Subcutaneous adipose tissue (tissue), 4 donors: Measurements from ENCODE around the gene ASXL1. TPM values are rescaled to one million over a fixed set of nuclear protein-coding genes. Genes with fewer than 3 reads are reported as not detected.

ENCODE experiments used
- total RNA-seq, 4 donors: library from RNA; depleted of rRNA; stranded (reverse); fragments of >200 nt; gene quantifications; one replicate each; pipeline ENCODE4 v1.1.0, GENCODE V29; 2016
- TF ChIP-seq, protein P1 (sequence below): fragments of 450-650 bp; IDR thresholded peaks from one replicate; pipeline ENCODE4 v1.5.1; 2016; ENCODE audit warnings: low read depth, mild to moderate bottlenecking, control low read depth, antibody characterized with exemption, moderate library complexity

The ASXL1 gene
- total RNA-seq, 4 donors from 2014 or later, result 77.0 to 125 (median 81.6) TPM

DNA sequence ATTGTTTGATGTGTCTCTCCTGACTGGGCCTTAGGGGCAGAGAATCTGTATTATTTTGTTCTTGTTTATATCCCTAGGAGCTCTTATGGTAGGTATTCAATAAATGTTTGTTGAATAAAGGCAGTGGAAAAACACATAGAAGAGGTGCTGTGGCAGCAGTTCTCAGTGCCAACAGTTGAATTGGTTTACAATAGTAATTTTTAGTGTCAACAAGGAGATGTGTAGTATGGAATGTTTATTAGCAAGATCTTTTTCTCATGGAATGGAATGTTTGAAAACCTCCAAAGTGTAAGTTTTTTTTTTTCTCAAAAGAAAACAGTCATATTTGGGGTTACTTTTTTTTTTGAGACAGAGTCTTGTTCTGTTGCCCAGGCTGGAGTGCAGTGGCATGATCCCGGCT is 28.0 kb downstream of the ASXL1 start:
- TF ChIP-seq, protein P1, sequence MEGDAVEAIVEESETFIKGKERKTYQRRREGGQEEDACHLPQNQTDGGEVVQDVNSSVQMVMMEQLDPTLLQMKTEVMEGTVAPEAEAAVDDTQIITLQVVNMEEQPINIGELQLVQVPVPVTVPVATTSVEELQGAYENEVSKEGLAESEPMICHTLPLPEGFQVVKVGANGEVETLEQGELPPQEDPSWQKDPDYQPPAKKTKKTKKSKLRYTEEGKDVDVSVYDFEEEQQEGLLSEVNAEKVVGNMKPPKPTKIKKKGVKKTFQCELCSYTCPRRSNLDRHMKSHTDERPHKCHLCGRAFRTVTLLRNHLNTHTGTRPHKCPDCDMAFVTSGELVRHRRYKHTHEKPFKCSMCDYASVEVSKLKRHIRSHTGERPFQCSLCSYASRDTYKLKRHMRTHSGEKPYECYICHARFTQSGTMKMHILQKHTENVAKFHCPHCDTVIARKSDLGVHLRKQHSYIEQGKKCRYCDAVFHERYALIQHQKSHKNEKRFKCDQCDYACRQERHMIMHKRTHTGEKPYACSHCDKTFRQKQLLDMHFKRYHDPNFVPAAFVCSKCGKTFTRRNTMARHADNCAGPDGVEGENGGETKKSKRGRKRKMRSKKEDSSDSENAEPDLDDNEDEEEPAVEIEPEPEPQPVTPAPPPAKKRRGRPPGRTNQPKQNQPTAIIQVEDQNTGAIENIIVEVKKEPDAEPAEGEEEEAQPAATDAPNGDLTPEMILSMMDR, result no peak

DNA sequence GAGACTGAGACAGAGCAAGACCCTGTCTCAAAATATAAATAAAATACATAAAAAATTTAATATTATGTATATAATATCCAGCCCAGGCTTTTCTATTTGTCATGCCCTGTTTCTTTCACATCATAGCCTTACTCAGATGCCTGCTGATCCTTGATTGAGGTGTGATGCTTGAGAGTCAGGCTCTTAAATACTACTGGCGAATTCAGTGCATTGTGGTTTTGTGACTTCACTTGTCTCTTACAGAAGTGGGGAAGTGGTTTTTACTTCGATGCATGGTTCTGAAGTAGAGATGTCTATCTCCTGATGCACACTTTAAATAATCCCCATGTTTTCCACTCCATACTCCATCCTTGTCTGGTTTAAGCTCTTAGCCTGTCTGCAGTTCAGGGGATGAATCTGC is 29.1 kb downstream of the ASXL1 start:
- TF ChIP-seq, protein P1, result no peak

DNA sequence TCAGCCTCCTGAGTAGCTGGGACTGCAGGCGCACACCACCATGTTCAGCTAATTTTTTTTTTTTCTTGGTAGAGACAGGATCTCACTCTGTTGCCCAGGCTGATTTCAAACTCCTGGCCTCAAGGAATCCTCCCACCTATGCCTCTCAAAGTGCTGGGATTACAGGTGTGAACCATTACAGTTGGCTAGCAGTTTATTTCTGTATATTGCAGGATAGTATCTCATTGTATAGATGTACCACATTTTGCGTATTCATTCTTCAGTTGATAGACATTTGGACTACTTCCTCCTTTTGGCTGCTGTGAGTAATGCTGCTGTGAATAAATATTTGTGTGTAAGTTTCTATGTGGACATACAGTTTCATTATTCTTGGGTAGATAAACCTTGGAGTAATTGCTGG is 32.9 kb downstream of the ASXL1 start:
- TF ChIP-seq, protein P1, result no peak

DNA sequence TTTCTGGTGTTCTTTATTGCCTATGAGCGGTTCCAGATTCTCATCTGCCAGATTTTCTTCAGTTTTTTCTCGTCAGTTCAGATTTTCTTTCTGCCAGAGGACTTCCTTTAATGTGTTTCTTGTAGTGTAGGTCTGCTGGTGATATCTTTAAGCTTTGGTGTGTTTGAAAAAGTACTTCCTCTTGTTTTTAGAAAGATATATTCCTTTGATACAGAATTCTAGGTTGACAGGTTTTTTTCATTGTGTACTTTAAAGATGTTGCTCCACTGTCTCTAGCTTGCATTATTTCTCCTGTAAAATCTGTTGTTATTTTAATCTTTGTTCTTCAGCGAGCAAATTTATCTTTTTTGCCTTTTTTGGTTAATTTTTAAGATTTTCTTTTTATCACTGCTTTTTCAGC is 36.9 kb downstream of the ASXL1 start:
- TF ChIP-seq, protein P1, result no peak

DNA sequence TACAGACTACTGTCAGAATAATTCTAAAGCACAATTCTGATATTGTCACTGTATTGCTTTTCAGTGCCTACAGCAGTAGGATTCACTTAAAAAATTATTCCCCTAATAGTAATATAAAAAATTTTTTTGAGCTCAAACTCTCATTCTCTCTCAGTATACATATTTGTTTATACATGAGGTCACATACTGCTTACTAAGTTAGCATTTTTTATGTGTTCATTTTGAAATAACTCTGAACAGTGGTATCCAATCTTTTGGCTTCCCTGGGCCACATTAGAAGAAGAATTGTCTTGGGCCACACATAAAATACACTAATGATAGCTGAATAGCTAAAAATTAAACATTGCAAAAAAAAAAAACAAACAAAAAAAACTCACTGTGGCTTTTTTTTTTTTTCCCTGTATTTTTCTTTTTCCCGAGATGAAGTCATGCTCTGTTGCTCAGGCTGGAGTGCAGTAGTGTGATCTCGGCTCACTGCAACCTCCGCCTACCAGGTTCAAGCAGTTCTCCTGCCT is 38.6 kb downstream of the ASXL1 start:
- TF ChIP-seq, protein P1, result no peak

DNA sequence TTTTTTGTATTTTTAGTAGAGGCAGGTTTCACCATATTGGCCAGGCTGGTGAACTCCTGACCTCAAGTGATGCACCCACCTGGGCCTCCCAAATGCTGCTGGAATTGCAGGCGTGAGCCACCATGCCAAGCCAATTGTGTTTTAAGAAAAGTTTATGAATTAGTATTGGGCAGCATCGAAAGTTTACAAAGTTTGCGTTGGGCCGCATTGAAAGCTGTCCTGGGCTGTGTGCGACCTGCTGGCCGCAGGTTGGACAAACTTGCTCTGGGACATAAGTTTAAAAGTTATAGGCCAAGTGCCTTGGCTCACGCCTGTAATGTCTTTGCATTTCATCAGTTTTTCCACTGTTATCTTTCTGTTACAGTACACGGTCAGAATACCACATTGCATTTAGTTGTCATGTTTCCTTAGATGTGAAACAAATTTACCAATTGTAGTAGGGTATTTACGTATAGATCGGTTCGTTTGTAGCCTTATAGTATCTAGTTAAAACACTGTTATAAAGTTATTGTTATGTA is 39.5 kb downstream of the ASXL1 start:
- TF ChIP-seq, protein P1, result no peak

DNA sequence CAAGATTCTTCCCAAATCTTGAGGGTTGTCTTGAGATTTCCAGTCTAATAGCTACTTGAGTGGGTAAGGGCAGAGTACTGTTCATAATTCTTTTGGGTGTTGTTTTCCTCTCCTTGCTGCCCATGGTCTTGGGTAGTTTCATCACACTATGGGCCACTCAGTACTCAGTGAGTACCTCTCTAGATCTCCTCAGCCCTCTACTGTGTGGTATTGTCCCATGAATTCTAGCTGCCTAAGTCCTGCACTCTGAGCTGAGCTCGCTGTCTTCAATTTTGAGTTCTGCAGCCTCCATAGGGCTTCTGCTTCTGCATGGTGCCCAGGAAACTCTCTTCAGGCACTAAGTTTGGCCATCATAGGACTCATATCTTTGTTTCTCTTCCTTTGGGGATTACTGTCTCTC is 42.3 kb downstream of the ASXL1 start:
- TF ChIP-seq, protein P1, result no peak
